CD14-positive monocyte (primary cell): ENCODE results near the gene C16orf74. TPM values are rescaled to one million over a fixed set of nuclear protein-coding genes. Genes with fewer than 3 reads are reported as not detected.
A peak's percentile ranks its signal among the peaks of the same experiment; 100 is the strongest.

Experiments used
- DNase-seq, 3 donors: peaks; one replicate each; pipeline ENCODE4 v3.0.0-alpha.2; 2011 to 2022
- H2AFZ ChIP-seq: 2 replicates; pipeline ENCODE4 v1.6.0; 2012; ENCODE audit warnings: mild to moderate bottlenecking, low read depth, low read length, inconsistent platforms; ENCODE audit not compliant: insufficient read depth, poor library complexity, severe bottlenecking
- H3K27ac ChIP-seq, 2 donors: 1 replicate in 1 of 2; 2 replicates in 1 of 2; pipeline ENCODE4 v1.5.1; 2012 to 2013; ENCODE audit warnings: low read length in 2 of 2, control low read depth in 1 of 2, inconsistent platforms in 1 of 2, low read depth in 1 of 2, mild to moderate bottlenecking in 1 of 2
- H3K27me3 ChIP-seq, 2 donors: one replicate each; pipeline versions ENCODE4 v1.6.0 to v1.6.1; 2011 to 2013; ENCODE audit warnings: low read length in 2 of 2; ENCODE audit not compliant: control insufficient read depth in 2 of 2, insufficient read depth in 2 of 2
- H3K36me3 ChIP-seq, 2 donors: replicated peaks in 1 of 2; 1 replicate in 1 of 2; 2 replicates in 1 of 2; pipeline versions ENCODE4 v1.5.1 to v1.6.1; 2012 to 2013; ENCODE audit warnings: low read length in 2 of 2, control low read depth in 1 of 2, inconsistent platforms in 1 of 2, mild to moderate bottlenecking in 1 of 2; ENCODE audit not compliant: insufficient read depth in 2 of 2, control insufficient read depth in 1 of 2
- H3K4me1 ChIP-seq, 2 donors: 1 replicate in 1 of 2; 2 replicates in 1 of 2; pipeline versions ENCODE4 v1.5.1 to v1.6.1; 2012 to 2013; ENCODE audit warnings: low read length in 2 of 2, control low read depth in 1 of 2, inconsistent platforms in 1 of 2, mild to moderate bottlenecking in 1 of 2, moderate library complexity in 1 of 2; ENCODE audit not compliant: insufficient read depth in 2 of 2, control insufficient read depth in 1 of 2
- H3K4me2 ChIP-seq: replicated peaks from 2 replicates; pipeline ENCODE3; 2012; ENCODE audit warnings: low read length, moderate library complexity, mild to moderate bottlenecking; ENCODE audit not compliant: poor library complexity, severe bottlenecking; ENCODE audit errors: extremely low read depth
- H3K4me3 ChIP-seq, 3 experiments: fragments of 200-600 bp in 1 of 3; sonication (generic) in 1 of 3; replicated peaks in 1 of 3; 1 replicate in 2 of 3; 2 replicates in 1 of 3; pipeline ENCODE4 v1.5.1; 2011 to 2013; ENCODE audit warnings: low read length in 3 of 3, mild to moderate bottlenecking in 3 of 3, control low read depth in 2 of 3, low read depth in 2 of 3, inconsistent platforms in 1 of 3, moderate library complexity in 1 of 3
- H3K79me2 ChIP-seq: 2 replicates; pipeline ENCODE4 v1.6.0; 2012; ENCODE audit warnings: mild to moderate bottlenecking, control low read depth, inconsistent platforms, low read length, moderate library complexity; ENCODE audit not compliant: insufficient read depth
- H3K9ac ChIP-seq: 2 replicates; pipeline ENCODE4 v1.6.0; 2017; ENCODE audit warnings: low read length, mild to moderate bottlenecking; ENCODE audit not compliant: insufficient read depth, poor library complexity, severe bottlenecking
- H3K9me3 ChIP-seq, 2 donors: replicated peaks in 1 of 2; 1 replicate in 1 of 2; 2 replicates in 1 of 2; pipeline versions ENCODE4 v1.5.1 to v1.6.1; 2012 to 2013; ENCODE audit warnings: low read length in 2 of 2, control low read depth in 1 of 2; ENCODE audit not compliant: control insufficient read depth in 1 of 2, insufficient read depth in 1 of 2
- H4K20me1 ChIP-seq: 2 replicates; pipeline ENCODE4 v1.6.0; 2012; ENCODE audit warnings: mild to moderate bottlenecking, low read length, control low read depth, moderate library complexity; ENCODE audit not compliant: insufficient read depth
- H3K27ac Mint-ChIP-seq, 7 donors: one replicate each; pipeline ENCODE4 v1.8.0; 2020; ENCODE audit warnings: mild to moderate bottlenecking in 7 of 7, mixed read lengths in 7 of 7, moderate library complexity in 6 of 7, inconsistent platforms in 2 of 7
- H3K27me3 Mint-ChIP-seq, 3 donors: one replicate each; pipeline ENCODE4 v1.8.0; 2021 to 2022; ENCODE audit warnings: low read depth in 3 of 3, mild to moderate bottlenecking in 3 of 3, mixed read lengths in 3 of 3, moderate library complexity in 3 of 3, inconsistent platforms in 1 of 3
- H3K36me3 Mint-ChIP-seq, 2 donors: one replicate each; pipeline ENCODE4 v1.8.0; 2020; ENCODE audit warnings: mixed read lengths in 2 of 2, inconsistent platforms in 1 of 2, mild to moderate bottlenecking in 1 of 2
- H3K4me1 Mint-ChIP-seq: one replicate; pipeline ENCODE4 v1.8.0; 2020; ENCODE audit warnings: mild to moderate bottlenecking, mixed read lengths
- H3K4me3 Mint-ChIP-seq, 2 donors: one replicate each; pipeline ENCODE4 v1.8.0; 2020; ENCODE audit warnings: mild to moderate bottlenecking in 2 of 2, mixed read lengths in 2 of 2, moderate library complexity in 1 of 2
- H3K9me3 Mint-ChIP-seq, 7 donors: one replicate each; pipeline ENCODE4 v1.8.0; 2020 to 2022; ENCODE audit warnings: mixed read lengths in 7 of 7, mild to moderate bottlenecking in 6 of 7, moderate library complexity in 6 of 7, inconsistent platforms in 2 of 7
- CTCF ChIP-seq: fragments of 200-600 bp; IDR thresholded peaks from one replicate; pipeline ENCODE4 v1.8.0; 2022; ENCODE audit warnings: antibody characterized with exemption, mild to moderate bottlenecking
- WGBS: methylation state at CpG from one replicate; pipeline ENCODE4 v1.1.5; 2013; ENCODE audit warnings: missing lambda C conversion rate; ENCODE audit not compliant: insufficient coverage; 5-methylcytosine and 5-hydroxymethylcytosine counted together
- intact Hi-C, 2 donors: fragments of 100-400 bp; cut with micrococcal nuclease; formaldehyde crosslinking; loops; one replicate each; pipeline versions ENCODE4 v1.15.0 to v1.15.1; 2023
- polyA minus RNA-seq: library from RNA; depleted of rRNA, polyadenylated mRNA; stranded (reverse); fragments of >200 nt; gene quantifications from 2 replicates; pipeline ENCODE4 v1.2.3, GENCODE V29; 2012
- polyA plus RNA-seq, 3 donors: library from polyadenylated mRNA; depleted of rRNA in 1 of 3; unstranded in 2 of 3; stranded (reverse) in 1 of 3; fragments of 300-500 nt in 2 of 3; fragments of >200 nt in 1 of 3; fragmentation: Illumina TruSeq in 2 of 3; gene quantifications; 1 replicate in 2 of 3; 2 replicates in 1 of 3; pipeline ENCODE4 v1.2.3, GENCODE V29; 2012 to 2021
- total RNA-seq, 12 experiments: library from RNA in 1 of 12; stranded (reverse) in 1 of 12; fragments of 120-200 nt in 1 of 12; gene quantifications; one replicate each; pipeline ENCODE4 v1.2.4 and lab custom pipeline; 2013 to 2026; ENCODE audit warnings: mixed read lengths in 6 of 12, inconsistent platforms in 1 of 12

The C16orf74 gene
- 10.1 TPM for total RNA-seq (2013)
- 10 to 100 TPM; 11.3 to 26.6 (median 24.1) TPM for polyA plus RNA-seq
- polyA minus RNA-seq = 5.8 and 14.1 TPM in 2 replicates
- total RNA-seq (lab: John Stamatoyannopoulos, UW) = 0.06 to 3.7 (median 2.8) reads per million in 11 experiments

GRCh38 chr16:85750827-85751697 lies at the start of gene C16orf74:
Gene C16orf74, minus strand, starts transcription at chr16:85751096. Its CDS starts 15,879 bp downstream, at chr16:85735217.
- Histone ChIP-seq H3K9ac (peak within 1 kb of the TSS; percentile 15), H3K9me3 (no peaks in the 10 kb centered on the region), H3K27ac (no peak within 1 kb of the TSS), H3K4me2 (peak within 1 kb of the TSS; percentile 99), H3K27me3 (peaks cover 0 to 9% of the 10 kb centered on the region in 2 donors), H3K79me2 (peaks cover 6% of the 10 kb centered on the region), H3K4me3 (peak within 1 kb of the TSS; percentile 57 to 78 (median 70)), H4K20me1 (no peaks in the 10 kb centered on the region), H3K4me1 (peaks cover 19 to 27% of the 10 kb centered on the region in 2 donors), H3K36me3 (no peaks in the 10 kb centered on the region), H2AFZ (peak within 1 kb of the TSS; percentile 81)
- no peak for TF ChIP-seq CTCF
- H3K36me3 Mint-ChIP-seq = peaks cover 2 to 16% of the 10 kb centered on the region in 2 donors
- H3K27ac Mint-ChIP-seq = peak within 1 kb of the TSS in 4 of 7 donors; percentile 57 to 83 (median 66)
- peaks cover 28% of the 10 kb centered on the region for H3K4me1 Mint-ChIP-seq
- WGBS = 6% methylated on average over 92 of the region's 96 CpGs
- H3K9me3 Mint-ChIP-seq = no peaks in the 10 kb centered on the region
- DNase-seq = peak in 1 of 3 donors; percentile 39
- peak within 1 kb of the TSS; percentile 95 to 99 for H3K4me3 Mint-ChIP-seq
- H3K27me3 Mint-ChIP-seq = peaks cover 13 to 31% (median 18%) of the 10 kb centered on the region in 3 donors
- intact Hi-C loops = no loop called here

- no peaks in the 10 kb centered on the region for H3K9me3 ChIP-seq
- H3K4me1 ChIP-seq = peaks cover 19 to 27% of the 10 kb centered on the region in 2 donors
- H3K79me2 ChIP-seq = peaks cover 88% of the 10 kb centered on the region
- H3K4me3 Mint-ChIP-seq = peak overlapping the region; percentile 81 to 87
- DNase-seq = peak; percentile 44 to 81 (median 60)
- 38% methylated on average over 6 of the region's 9 CpGs for WGBS
- H2AFZ ChIP-seq = peak overlapping the region; percentile 82
- H3K27me3 ChIP-seq = no peaks in the 10 kb centered on the region
- intact Hi-C loops = no loop called here
- H3K27me3 Mint-ChIP-seq = peaks cover 0 to 5% (median 0%) of the 10 kb centered on the region in 3 donors
- H3K36me3 ChIP-seq = peaks cover 52 to 68% of the 10 kb centered on the region in 2 donors
- peaks cover 37% of the 10 kb centered on the region for H3K4me1 Mint-ChIP-seq
- peak overlapping the region; percentile 91 to 95 (median 94) for H3K27ac Mint-ChIP-seq
- H3K36me3 Mint-ChIP-seq = peaks cover 61% of the 10 kb centered on the region in 2 donors
- peak overlapping the region; percentile 99 for H3K9ac ChIP-seq
- H4K20me1 ChIP-seq = peaks cover 66% of the 10 kb centered on the region
- no peaks in the 10 kb centered on the region for H3K9me3 Mint-ChIP-seq
- peak overlapping the region; percentile 60 to 97 for H3K27ac ChIP-seq
- peak overlapping the region; percentile 81 to 94 (median 87) for H3K4me3 ChIP-seq
- H3K4me2 ChIP-seq = peak overlapping the region; percentile 89
- TF ChIP-seq CTCF = no peak
Measured at GRCh38 chr16:85800321-85800669, 49.4 kb upstream of the C16orf74 start.
